Hepatocyte (in vitro differentiated cells): ENCODE measurements around the gene PRMT5. TPM values are rescaled to one million over a fixed set of nuclear protein-coding genes. Genes with fewer than 3 reads are reported as not detected.

Experiments
- DNase-seq: peaks from one replicate; pipeline ENCODE4 v3.0.0-alpha.2; 2016; ENCODE audit warnings: low spot score
- H2AFZ ChIP-seq: fragments of 200-600 bp; sonication (generic); 2 replicates; pipeline ENCODE4 v1.6.0; 2016; ENCODE audit warnings: antibody characterized with exemption, mild to moderate bottlenecking
- H3K27ac ChIP-seq: fragments of 200-600 bp; sonication (generic); 2 replicates; pipeline ENCODE4 v1.5.1; 2016; ENCODE audit warnings: mild to moderate bottlenecking
- H3K27me3 ChIP-seq: fragments of 200-600 bp; sonication (generic); 2 replicates; pipeline ENCODE4 v1.6.1; 2016
- H3K36me3 ChIP-seq: fragments of 200-600 bp; sonication (generic); replicated peaks from 2 replicates; pipeline ENCODE4 v1.5.1; 2016; ENCODE audit warnings: low read depth; ENCODE audit not compliant: insufficient read depth
- H3K4me1 ChIP-seq: fragments of 200-600 bp; sonication (generic); 2 replicates; pipeline ENCODE4 v1.5.1; 2016; ENCODE audit warnings: mild to moderate bottlenecking, moderate library complexity; ENCODE audit not compliant: insufficient read depth
- H3K4me2 ChIP-seq: fragments of 200-600 bp; sonication (generic); 2 replicates; pipeline ENCODE4 v1.6.0; 2016
- H3K4me3 ChIP-seq: fragments of 200-600 bp; sonication (generic); 2 replicates; pipeline ENCODE4 v1.5.1; 2016; ENCODE audit warnings: mild to moderate bottlenecking
- H3K79me2 ChIP-seq: fragments of 200-600 bp; sonication (generic); 2 replicates; pipeline ENCODE4 v1.6.0; 2017; ENCODE audit warnings: mild to moderate bottlenecking
- H3K9me2 ChIP-seq: fragments of 200-600 bp; sonication (generic); replicated peaks from 2 replicates; pipeline ENCODE4 v1.6.0; 2017; ENCODE audit warnings: mild to moderate bottlenecking; ENCODE audit not compliant: insufficient read depth
- H3K9me3 ChIP-seq: fragments of 200-600 bp; sonication (generic); 2 replicates; pipeline ENCODE4 v1.5.1; 2016; ENCODE audit warnings: low read depth, mild to moderate bottlenecking
- H4K20me1 ChIP-seq: fragments of 200-600 bp; sonication (generic); 2 replicates; pipeline ENCODE4 v1.6.0; 2016; ENCODE audit warnings: mild to moderate bottlenecking; ENCODE audit not compliant: insufficient read depth, poor library complexity, severe bottlenecking
- CTCF ChIP-seq: fragments of 200-600 bp; sonication (generic); IDR thresholded peaks from 2 replicates; pipeline ENCODE4 v1.5.1; 2016; ENCODE audit warnings: antibody characterized with exemption, mild to moderate bottlenecking; ENCODE audit not compliant: poor library complexity
- EZH2 ChIP-seq: fragments of 200-600 bp; sonication (generic); IDR thresholded peaks from 2 replicates; pipeline ENCODE4 v1.6.1; 2016; ENCODE audit warnings: antibody characterized with exemption, mild to moderate bottlenecking, borderline replicate concordance
- EZH2phosphoT487 ChIP-seq: fragments of 200-600 bp; sonication (generic); IDR thresholded peaks from one replicate; pipeline ENCODE4 v1.6.1; 2018; ENCODE audit warnings: antibody characterized with exemption, mild to moderate bottlenecking, low read depth, moderate library complexity; ENCODE audit not compliant: unreplicated experiment, severe bottlenecking
- WGBS: methylation state at CpG from one replicate; pipeline ENCODE4 v1.1.6; 2016; ENCODE audit warnings: low lambda C conversion rate; ENCODE audit errors: missing lambda C conversion rate; 5-methylcytosine and 5-hydroxymethylcytosine counted together
- polyA plus RNA-seq: library from polyadenylated mRNA; unstranded; fragments of >200 nt; fragmentation: Nextera tagmentation; extraction: Ambion mirVana; gene quantifications from 2 replicates; pipeline ENCODE4 v1.2.1, GENCODE V29; 2016
- total RNA-seq: library from RNA; depleted of rRNA; stranded (reverse); fragments of >200 nt; gene quantifications from 2 replicates; pipeline ENCODE4 v1.2.3, GENCODE V29; 2014

Gene PRMT5
- total and polyA plus RNA-seq, 2 experiments from 2014 or later: 52.2 to 72.3 TPM

GRCh38 chr14:22908601-22909000, 20.6 kb downstream of the PRMT5 start:
- DNase-seq: no peak
- Histone ChIP-seq H2AFZ (no peak overlapping the region), H3K9me2 (no peaks in the 10 kb centered on the region), H4K20me1 (peaks cover 7% of the 10 kb centered on the region), H3K4me1 (no peaks in the 10 kb centered on the region), H3K4me2 (no peak overlapping the region), H3K9me3 (no peaks in the 10 kb centered on the region), H3K4me3 (no peak overlapping the region), H3K79me2 (peaks cover 59% of the 10 kb centered on the region), H3K27me3 (no peaks in the 10 kb centered on the region), H3K36me3 (no peaks in the 10 kb centered on the region), H3K27ac (no peak overlapping the region)
- TF ChIP-seq EZH2phosphoT487: no peak
- no peak for TF ChIP-seq CTCF
- no peak for TF ChIP-seq EZH2
- WGBS: 95% methylated on average over 8 of the region's 8 CpGs

GRCh38 chr14:22907429-22907828, 21.7 kb downstream of the PRMT5 start:
- Histone ChIP-seq H3K79me2 (peaks cover 47% of the 10 kb centered on the region), H3K4me1 (no peaks in the 10 kb centered on the region), H3K4me3 (no peak overlapping the region), H3K27me3 (no peaks in the 10 kb centered on the region), H3K27ac (no peak overlapping the region), H3K9me3 (no peaks in the 10 kb centered on the region), H4K20me1 (peaks cover 4% of the 10 kb centered on the region), H3K9me2 (no peaks in the 10 kb centered on the region), H3K36me3 (no peaks in the 10 kb centered on the region), H2AFZ (no peak overlapping the region), H3K4me2 (no peak overlapping the region)
- TF ChIP-seq CTCF (no peak), EZH2 (no peak), EZH2phosphoT487 (no peak)
- DNase-seq: no peak
- WGBS: 94% methylated on average over 3 of the region's 3 CpGs

- no peaks in the 10 kb centered on the region for H3K9me3 ChIP-seq
- H3K27me3 ChIP-seq: no peaks in the 10 kb centered on the region
- 98% methylated on average over 20 of the region's 20 CpGs for WGBS
- TF ChIP-seq EZH2phosphoT487: no peak
- TF ChIP-seq EZH2: no peak
- no peak for TF ChIP-seq CTCF
- H4K20me1 ChIP-seq: no peaks in the 10 kb centered on the region
- H3K27ac ChIP-seq: no peak overlapping the region
- no peak overlapping the region for H3K4me2 ChIP-seq
- H3K9me2 ChIP-seq: no peaks in the 10 kb centered on the region
- no peaks in the 10 kb centered on the region for H3K4me1 ChIP-seq
- H3K4me3 ChIP-seq: no peak overlapping the region
- peaks cover 34% of the 10 kb centered on the region for H3K79me2 ChIP-seq
- no peak for DNase-seq
- no peak overlapping the region for H2AFZ ChIP-seq
- H3K36me3 ChIP-seq: no peaks in the 10 kb centered on the region
Observed at GRCh38 chr14:22906073-22906472, 23.1 kb downstream of the PRMT5 start.

- no peak overlapping the region for H3K4me3 ChIP-seq
Observed at GRCh38 chr14:22905627-22906026, 23.5 kb downstream of the PRMT5 start.

More at GRCh38 chr14:22905627-22906026, 23.5 kb downstream of the PRMT5 start:
- H3K4me2 ChIP-seq: no peak overlapping the region
- TF ChIP-seq EZH2phosphoT487: no peak
- no peak for TF ChIP-seq CTCF
- TF ChIP-seq EZH2: no peak
- H3K27ac ChIP-seq: no peak overlapping the region
- H3K9me2 ChIP-seq: no peaks in the 10 kb centered on the region
- H3K79me2 ChIP-seq: peaks cover 29% of the 10 kb centered on the region
- DNase-seq: no peak
- no peaks in the 10 kb centered on the region for H3K27me3 ChIP-seq
- H4K20me1 ChIP-seq: no peaks in the 10 kb centered on the region
- no peak overlapping the region for H2AFZ ChIP-seq
- WGBS: 95% methylated on average over 4 of the region's 4 CpGs
- no peaks in the 10 kb centered on the region for H3K36me3 ChIP-seq
- no peaks in the 10 kb centered on the region for H3K9me3 ChIP-seq
- H3K4me1 ChIP-seq: no peaks in the 10 kb centered on the region
